ENCODE data around the gene RXRA.
A peak's percentile ranks its signal among the peaks of the same experiment; 100 is the strongest.

The RXRA gene

GRCh38 chr9:134419684-134420076, 93.4 kb downstream of the RXRA start:
- no peak for DNase-seq

DNA sequence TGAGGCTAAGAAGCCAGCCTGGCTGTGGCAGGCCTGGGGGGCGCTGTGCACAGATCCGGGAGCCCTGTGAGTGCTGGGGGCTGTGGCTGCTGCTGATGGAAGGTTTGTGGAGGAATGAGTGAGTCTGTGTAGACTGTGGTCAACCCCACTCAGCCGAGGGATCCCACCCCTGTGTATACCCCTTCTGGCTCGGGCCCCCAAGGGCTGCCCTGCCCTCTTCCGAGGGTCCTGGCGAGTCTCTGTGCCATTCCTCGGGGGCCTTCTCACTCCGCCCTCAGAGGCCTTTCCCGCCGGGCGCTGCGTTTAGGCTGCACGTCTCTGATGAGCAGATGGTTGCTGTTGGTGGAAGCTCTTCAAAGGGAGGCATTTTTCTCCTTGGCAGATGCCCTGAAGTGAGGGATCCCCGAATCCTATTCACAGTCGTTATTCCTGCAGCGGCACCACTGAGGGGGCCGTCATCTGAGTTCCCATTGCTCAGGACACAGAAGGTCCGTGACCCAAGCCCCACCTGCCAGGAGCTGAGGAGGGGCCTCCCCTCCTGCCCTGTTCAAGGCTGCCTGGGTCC, 94.1 kb downstream of the RXRA start:
- DNase-seq = no peak

DNA sequence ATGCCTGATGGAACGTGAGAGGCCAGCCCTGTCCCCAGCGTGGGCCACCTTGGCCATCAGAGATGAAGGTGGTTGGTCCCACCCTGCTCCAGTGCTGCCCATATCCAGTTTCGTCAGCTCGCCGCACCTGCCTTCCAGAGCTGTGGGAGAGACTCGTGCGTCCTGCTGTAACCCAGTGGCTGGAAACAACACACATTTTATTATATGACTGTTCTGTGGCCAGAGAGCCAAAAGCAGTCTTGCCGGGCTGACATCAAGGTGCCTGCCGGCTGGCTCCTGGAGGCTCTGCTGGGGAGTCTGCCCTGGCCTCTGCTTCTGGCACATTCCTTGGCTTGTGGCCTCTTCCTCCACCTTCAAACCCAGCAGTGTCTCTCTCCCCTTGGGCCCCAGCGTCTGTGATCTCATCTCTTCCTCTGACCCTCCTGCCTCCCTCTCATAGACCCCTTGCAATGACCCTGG, 94.7 kb downstream of the RXRA start:
- DNase-seq = no peak

- DNase-seq = no peak
These were observed 95.6 kb downstream of the RXRA start for GRCh38 chr9:134421888-134422287.

- no peak for DNase-seq
These were observed 96.2 kb downstream of the RXRA start for GRCh38 chr9:134422301-134423090.

- no peak for DNase-seq
These were observed 96.9 kb downstream of the RXRA start for GRCh38 chr9:134423166-134423565.

DNA sequence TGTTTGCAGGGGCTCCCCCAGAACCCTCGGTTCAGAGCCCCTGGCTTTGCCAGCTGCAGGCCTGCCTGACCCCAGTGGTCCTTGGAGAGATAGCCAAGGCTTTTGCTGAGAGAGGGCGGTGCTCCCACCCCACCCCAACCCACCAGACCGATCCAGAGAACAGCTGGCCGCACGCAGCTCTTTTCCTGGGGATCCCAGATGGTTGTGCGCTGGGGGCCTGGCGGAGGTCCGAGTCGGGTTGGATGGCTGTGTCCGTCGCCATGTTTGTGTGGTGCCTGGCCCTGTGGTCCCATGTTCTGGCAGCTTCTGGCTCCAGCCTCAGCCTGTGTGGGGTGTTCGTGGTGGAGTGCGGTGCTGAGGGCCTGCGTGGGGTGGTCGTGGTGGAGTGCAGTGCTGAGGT, 97.5 kb downstream of the RXRA start:
- no peak for DNase-seq

GRCh38 chr9:134424818-134425217, 98.6 kb downstream of the RXRA start:
- DNase-seq = no peak

GRCh38 chr9:134425401-134425800, 99.1 kb downstream of the RXRA start:
- no peak for DNase-seq

DNA sequence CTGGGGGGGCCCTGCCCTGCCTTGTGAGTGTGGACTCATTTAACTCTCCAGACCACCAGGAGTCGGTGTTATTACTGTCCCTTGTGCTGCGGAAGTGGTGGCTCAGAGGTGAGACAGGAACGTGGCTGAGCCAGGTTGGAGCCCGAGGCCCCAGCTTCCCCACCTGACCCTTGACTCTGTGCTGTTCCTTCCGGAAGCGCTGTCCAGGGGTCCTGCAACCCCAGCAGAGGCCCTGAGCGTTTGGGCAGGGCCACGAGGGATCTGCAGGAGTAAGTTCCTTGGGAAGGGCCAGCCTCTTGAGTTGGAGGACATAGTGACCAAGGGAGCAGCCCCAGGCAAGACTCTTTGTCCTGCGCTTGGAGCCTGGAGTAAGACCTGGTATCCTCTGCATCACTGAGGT, 99.6 kb downstream of the RXRA start:
- no peak for DNase-seq

GRCh38 chr9:134426436-134426835, 100.2 kb downstream of the RXRA start:
- DNase-seq = no peak

DNA sequence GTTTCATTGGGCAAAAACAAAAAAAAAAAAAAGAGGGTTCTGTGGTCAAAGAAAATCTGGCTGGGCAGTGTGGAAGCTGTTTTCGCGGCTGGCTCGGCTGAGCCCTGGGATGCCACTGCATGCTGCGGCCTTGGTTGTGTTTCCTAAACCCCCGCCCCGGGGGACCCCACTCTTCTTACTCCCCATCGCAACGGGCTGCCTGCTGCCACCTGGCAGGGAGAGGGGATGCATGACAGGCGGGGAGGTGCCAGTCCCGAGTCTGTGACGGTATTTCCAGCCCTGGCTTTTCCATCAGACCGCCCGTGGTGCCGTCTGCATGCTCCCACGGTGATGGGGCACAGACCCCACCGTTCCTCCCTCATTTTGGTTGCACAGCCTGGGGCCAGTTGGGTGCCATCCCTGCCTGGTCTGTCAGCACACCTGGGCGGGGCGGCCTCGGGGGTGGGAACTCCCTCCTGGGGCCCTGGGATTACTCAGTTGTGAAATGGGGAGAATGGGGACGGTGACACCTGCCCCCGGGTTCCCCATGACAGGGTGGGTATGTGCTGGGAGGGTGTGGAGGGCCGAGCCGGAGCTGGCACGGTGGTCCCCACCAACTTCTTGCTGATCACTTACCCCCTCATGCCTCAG, 101.0 kb downstream of the RXRA start:
- DNase-seq = no peak

GRCh38 chr9:134428559-134428958, 102.3 kb downstream of the RXRA start:
- no peak for DNase-seq

- no peak for DNase-seq
These were observed 102.8 kb downstream of the RXRA start for GRCh38 chr9:134429007-134429406.

DNA sequence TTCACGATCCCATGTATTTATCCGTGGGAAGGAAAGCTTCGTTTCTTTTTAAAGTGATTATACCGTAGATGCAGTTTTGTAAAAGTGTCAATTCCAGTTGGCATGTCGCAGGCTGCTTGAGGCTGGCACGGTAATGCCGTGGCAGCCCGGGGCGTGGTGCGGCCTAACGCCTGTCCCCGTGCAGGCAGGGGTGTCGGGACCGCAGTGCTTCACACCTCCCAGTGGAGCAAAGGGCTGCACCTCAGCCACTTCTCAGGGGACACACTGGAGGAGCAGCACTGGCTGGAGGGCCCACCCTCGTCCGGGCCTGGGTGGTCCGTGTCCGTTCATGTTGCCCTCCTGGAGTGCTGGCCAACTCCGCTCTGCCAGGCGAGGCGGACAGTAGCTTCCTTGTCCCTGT, 103.2 kb downstream of the RXRA start:
- no peak for DNase-seq

DNA sequence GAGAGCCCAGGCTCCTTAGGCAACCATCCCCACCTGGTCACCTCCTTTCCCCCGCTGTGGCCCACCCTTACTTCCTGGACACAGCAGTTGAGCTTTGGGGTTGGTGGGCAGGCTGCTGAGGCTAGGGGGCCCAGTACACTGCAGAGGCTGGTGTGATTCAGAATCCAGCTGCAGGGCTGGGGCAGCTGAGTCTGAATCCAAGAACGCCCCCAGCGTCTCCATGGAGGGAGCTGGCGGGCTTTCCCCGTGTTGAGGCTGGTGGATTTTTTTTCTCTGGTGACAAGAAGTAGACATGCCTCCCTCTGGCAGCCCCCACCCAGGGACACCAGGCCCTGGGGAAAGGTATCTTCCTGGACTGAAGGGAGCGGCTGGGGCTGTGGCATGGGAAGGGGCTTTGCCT, 104.8 kb downstream of the RXRA start:
- DNase-seq = no peak

GRCh38 chr9:134431626-134432025, 105.4 kb downstream of the RXRA start:
- DNase-seq = no peak

DNA sequence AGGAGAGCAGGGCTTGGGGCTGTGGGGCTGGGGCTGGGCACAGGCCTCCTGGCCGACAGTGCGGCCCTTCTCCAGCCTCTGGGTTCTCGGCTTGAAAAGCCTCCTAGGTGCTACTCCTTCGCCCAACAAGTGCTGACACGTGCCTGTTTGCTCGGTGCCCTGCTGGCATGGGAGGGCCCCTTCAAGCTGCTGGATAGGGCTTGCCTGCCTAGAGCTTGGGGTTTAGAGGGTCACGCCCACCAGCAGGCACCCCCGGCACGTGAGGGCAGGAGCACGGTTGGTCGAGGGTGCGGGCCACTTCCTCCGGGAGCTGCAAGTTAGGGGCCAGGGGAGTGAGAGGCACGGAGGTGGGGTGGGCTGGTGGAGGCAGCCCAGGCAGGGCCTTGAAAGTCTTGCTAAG, 106.2 kb downstream of the RXRA start:
- DNase-seq = no peak

GRCh38 chr9:134433101-134433500, 106.8 kb downstream of the RXRA start:
- no peak for DNase-seq

DNA sequence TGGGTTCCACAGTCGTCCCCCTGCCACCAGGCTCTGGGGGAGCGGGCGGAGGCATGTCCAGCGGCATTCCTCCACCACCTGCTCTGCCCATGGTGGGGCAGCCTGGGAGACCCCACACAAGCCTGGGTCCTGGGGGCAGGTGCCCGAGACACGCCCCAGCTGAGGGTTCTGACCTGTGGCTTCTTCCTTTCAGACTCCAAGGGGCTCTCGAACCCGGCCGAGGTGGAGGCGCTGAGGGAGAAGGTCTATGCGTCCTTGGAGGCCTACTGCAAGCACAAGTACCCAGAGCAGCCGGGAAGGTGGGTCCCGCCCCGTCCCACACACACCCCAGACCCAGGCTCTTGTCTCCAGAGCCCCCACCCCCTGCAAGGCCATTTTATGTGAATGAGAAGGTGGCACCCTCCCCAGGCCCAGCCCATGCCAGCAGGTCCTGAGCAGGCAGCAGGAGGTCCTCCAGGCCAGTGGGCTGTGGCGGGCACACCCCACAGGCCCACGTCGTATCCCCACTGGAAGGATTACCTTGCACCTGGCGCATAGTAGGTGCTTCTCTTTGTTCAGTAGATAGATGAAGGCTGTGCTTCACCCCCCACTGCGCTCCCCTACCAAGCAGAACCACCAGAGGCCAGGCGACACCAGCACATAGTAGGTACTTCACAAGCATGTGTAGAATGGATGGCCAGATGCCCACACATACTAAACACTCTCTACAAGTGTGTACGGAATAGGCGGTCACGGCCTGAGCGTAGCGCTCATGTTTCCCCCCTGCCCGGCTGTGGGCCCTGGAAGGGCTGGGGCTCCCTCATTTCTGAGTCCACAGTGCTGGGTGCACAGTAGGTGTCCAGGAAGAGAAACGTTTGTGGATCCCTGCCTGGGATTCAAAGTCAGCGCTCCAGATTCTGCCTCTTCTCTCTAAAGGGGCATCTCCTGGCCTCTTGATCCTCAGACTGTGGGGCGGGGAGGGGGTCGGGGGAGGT, 107.9 kb downstream of the RXRA start:
- DNase-seq = no peak

- DNase-seq = peak; percentile 98
These were observed 108.7 kb downstream of the RXRA start for GRCh38 chr9:134434894-134435506.
